KMS-11 (cell line): ENCODE data around the gene GNAO1.

Experiments
- H2AFZ ChIP-seq: fragments of 200-600 bp; sonication (generic); 2 replicates; pipeline ENCODE4 v1.6.1; 2016; ENCODE audit warnings: antibody characterized with exemption, mixed run types, low read depth
- H3K27ac ChIP-seq: fragments of 200-600 bp; sonication (generic); 2 replicates; pipeline ENCODE4 v1.6.1; 2016; ENCODE audit warnings: mild to moderate bottlenecking, mixed run types
- H3K27me3 ChIP-seq: fragments of 200-600 bp; sonication (generic); 2 replicates; pipeline ENCODE4 v1.6.1; 2017; ENCODE audit warnings: mild to moderate bottlenecking, low read depth, mixed run types, moderate library complexity; ENCODE audit not compliant: insufficient read depth
- H3K36me3 ChIP-seq: fragments of 200-600 bp; sonication (generic); 2 replicates; pipeline ENCODE4 v1.6.1; 2017; ENCODE audit warnings: mild to moderate bottlenecking, mixed run types; ENCODE audit not compliant: insufficient read depth
- H3K4me1 ChIP-seq: fragments of 200-600 bp; sonication (generic); 2 replicates; pipeline ENCODE4 v1.6.1; 2016; ENCODE audit warnings: mild to moderate bottlenecking, low read depth, mixed run types; ENCODE audit not compliant: poor library complexity, severe bottlenecking
- H3K4me2 ChIP-seq: fragments of 200-600 bp; sonication (generic); 2 replicates; pipeline ENCODE4 v1.7.0; 2016; ENCODE audit warnings: mild to moderate bottlenecking, mixed run types
- H3K4me3 ChIP-seq: fragments of 200-600 bp; sonication (generic); IDR thresholded peaks from 2 replicates; pipeline ENCODE4 v1.6.1; 2017; ENCODE audit warnings: low read depth, low read length, mixed read lengths; ENCODE audit not compliant: insufficient read depth
- H3K79me2 ChIP-seq: fragments of 200-600 bp; sonication (generic); 2 replicates; pipeline ENCODE4 v1.6.1; 2016; ENCODE audit warnings: low read depth, mixed run types; ENCODE audit not compliant: insufficient read depth
- H3K9ac ChIP-seq: fragments of 200-600 bp; sonication (generic); 2 replicates; pipeline ENCODE4 v1.6.1; 2016; ENCODE audit warnings: mild to moderate bottlenecking, mixed run types
- H4K20me1 ChIP-seq: fragments of 200-600 bp; sonication (generic); 2 replicates; pipeline ENCODE4 v1.6.1; 2016; ENCODE audit warnings: mild to moderate bottlenecking, mixed run types; ENCODE audit not compliant: insufficient read depth
- CTCF ChIP-seq: fragments of 200-600 bp; sonication (generic); conservative IDR thresholded peaks from 2 replicates; pipeline ENCODE4 v1.6.1; 2017; ENCODE audit warnings: low read depth, mild to moderate bottlenecking, antibody characterized with exemption, low read length, moderate library complexity, mixed read lengths

GNAO1 gene

GRCh38 chr16:56370185-56370874 is 179.0 kb downstream of the GNAO1 start:
- no peak overlapping the region for H3K4me2 ChIP-seq
- H3K36me3 ChIP-seq = no peaks in the 10 kb centered on the region

GRCh38 chr16:56370875-56371659 is 179.8 kb downstream of the GNAO1 start:
- Histone ChIP-seq H3K4me2 (no peak overlapping the region), H3K27ac (no peak overlapping the region), H3K36me3 (no peaks in the 10 kb centered on the region), H3K27me3 (no peaks in the 10 kb centered on the region), H2AFZ (no peak overlapping the region), H3K9ac (no peak overlapping the region), H4K20me1 (no peaks in the 10 kb centered on the region), H3K4me3 (no peak overlapping the region), H3K79me2 (no peaks in the 10 kb centered on the region), H3K4me1 (no peaks in the 10 kb centered on the region)
- TF ChIP-seq CTCF = no peak

More at GRCh38 chr16:56370185-56370874, 179.0 kb downstream of the GNAO1 start:
- H3K4me1 ChIP-seq = no peaks in the 10 kb centered on the region
- no peak overlapping the region for H3K4me3 ChIP-seq
- no peaks in the 10 kb centered on the region for H4K20me1 ChIP-seq
- no peak overlapping the region for H3K9ac ChIP-seq
- H3K79me2 ChIP-seq = no peaks in the 10 kb centered on the region
- no peaks in the 10 kb centered on the region for H3K27me3 ChIP-seq
- no peak for TF ChIP-seq CTCF
- no peak overlapping the region for H3K27ac ChIP-seq
- H2AFZ ChIP-seq = no peak overlapping the region

DNA sequence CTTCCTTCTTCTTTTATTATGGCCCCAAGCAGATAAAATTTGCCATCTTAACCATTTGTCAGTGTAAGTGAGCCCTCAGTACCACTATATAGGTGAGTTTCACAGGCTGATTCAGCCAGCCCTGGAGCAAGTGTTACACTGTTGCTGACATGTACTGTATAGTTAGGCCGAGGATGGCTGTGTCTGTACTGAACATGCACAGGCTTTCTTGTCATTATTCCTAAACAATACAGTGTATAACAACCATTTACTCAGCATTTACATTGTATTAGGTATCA is 180.3 kb downstream of the GNAO1 start:
- Histone ChIP-seq H3K4me3 (no peak overlapping the region), H4K20me1 (no peaks in the 10 kb centered on the region), H3K79me2 (no peaks in the 10 kb centered on the region), H3K4me1 (no peaks in the 10 kb centered on the region), H2AFZ (no peak overlapping the region), H3K27me3 (no peaks in the 10 kb centered on the region), H3K9ac (no peak overlapping the region), H3K4me2 (no peak overlapping the region), H3K36me3 (no peaks in the 10 kb centered on the region), H3K27ac (no peak overlapping the region)
- no peak for TF ChIP-seq CTCF

- no peak overlapping the region for H3K9ac ChIP-seq
- no peak overlapping the region for H2AFZ ChIP-seq
- H3K36me3 ChIP-seq = no peaks in the 10 kb centered on the region
- no peaks in the 10 kb centered on the region for H3K4me1 ChIP-seq
- no peaks in the 10 kb centered on the region for H3K79me2 ChIP-seq
- H3K27me3 ChIP-seq = no peaks in the 10 kb centered on the region
- H4K20me1 ChIP-seq = no peaks in the 10 kb centered on the region
- H3K27ac ChIP-seq = no peak overlapping the region
- TF ChIP-seq CTCF = no peak
- no peak overlapping the region for H3K4me3 ChIP-seq
- H3K4me2 ChIP-seq = no peak overlapping the region
Observed at GRCh38 chr16:56372013-56372634, 180.8 kb downstream of the GNAO1 start.
